ENCODE results near the gene HPSE2. TPM values are rescaled to one million over a fixed set of nuclear protein-coding genes. Genes with fewer than 3 reads are reported as not detected.

Gene HPSE2
- total RNA-seq, 1 donor from 2014 or later = 3.4 TPM

DNA sequence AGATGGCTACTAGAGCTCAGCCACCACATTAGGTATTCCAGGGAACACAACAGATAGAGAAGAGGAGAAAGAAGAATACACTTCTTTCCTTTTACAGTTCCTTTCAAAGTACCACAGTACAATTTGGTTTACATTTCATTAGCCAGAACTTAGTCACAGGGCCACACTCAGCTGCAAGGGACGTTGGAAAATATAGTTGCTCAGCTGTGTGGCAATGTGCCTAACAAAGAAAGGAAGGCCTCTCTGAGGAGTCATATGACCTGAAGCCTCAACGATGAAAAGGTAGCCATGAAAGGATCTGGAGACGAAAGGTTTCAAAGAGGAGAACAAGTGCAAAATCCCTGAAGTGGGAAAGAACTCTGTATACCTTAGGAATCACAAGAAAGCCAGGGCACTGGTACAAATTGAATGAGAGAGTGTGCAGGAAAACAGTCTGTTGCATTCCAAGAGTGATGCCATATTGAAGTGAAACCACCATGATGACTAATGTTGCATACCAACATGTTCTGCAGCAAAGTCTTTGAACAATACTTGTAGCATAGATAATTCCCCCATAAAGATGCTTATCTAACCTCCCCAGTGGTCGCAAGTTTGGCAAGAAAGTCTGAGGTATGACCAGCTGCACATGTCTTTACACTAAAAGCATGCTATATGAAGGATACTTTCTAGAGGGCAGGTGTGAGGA, 278.9 kb downstream of the HPSE2 start:
- Histone ChIP-seq H3K36me3 (no peaks in the 10 kb centered on the region), H3K27ac (no peak overlapping the region), H3K27me3 (no peaks in the 10 kb centered on the region), H3K4me3 (no peak overlapping the region), H3K9me3 (no peaks in the 10 kb centered on the region), H3K4me1 (no peaks in the 10 kb centered on the region)
- intact Hi-C loops (cut with DNase I) = no loop called here
- ATAC-seq (no peak), DNase-seq (no peak)
- TF ChIP-seq, protein P1, sequence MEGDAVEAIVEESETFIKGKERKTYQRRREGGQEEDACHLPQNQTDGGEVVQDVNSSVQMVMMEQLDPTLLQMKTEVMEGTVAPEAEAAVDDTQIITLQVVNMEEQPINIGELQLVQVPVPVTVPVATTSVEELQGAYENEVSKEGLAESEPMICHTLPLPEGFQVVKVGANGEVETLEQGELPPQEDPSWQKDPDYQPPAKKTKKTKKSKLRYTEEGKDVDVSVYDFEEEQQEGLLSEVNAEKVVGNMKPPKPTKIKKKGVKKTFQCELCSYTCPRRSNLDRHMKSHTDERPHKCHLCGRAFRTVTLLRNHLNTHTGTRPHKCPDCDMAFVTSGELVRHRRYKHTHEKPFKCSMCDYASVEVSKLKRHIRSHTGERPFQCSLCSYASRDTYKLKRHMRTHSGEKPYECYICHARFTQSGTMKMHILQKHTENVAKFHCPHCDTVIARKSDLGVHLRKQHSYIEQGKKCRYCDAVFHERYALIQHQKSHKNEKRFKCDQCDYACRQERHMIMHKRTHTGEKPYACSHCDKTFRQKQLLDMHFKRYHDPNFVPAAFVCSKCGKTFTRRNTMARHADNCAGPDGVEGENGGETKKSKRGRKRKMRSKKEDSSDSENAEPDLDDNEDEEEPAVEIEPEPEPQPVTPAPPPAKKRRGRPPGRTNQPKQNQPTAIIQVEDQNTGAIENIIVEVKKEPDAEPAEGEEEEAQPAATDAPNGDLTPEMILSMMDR (IDR thresholded peaks at IDR 0.05) = no peak

- ATAC-seq = no peak
- TF ChIP-seq, protein P1 (IDR thresholded peaks at IDR 0.05) = no peak
- intact Hi-C loops (cut with DNase I) = no loop called here
- DNase-seq = no peak
- Histone ChIP-seq H3K27me3 (no peaks in the 10 kb centered on the region), H3K4me3 (no peak overlapping the region), H3K9me3 (no peaks in the 10 kb centered on the region), H3K4me1 (no peaks in the 10 kb centered on the region), H3K27ac (no peak overlapping the region), H3K36me3 (no peaks in the 10 kb centered on the region)
These were observed 282.4 kb downstream of the HPSE2 start for GRCh38 chr10:98953251-98953650.

GRCh38 chr10:98951269-98952000, 284.2 kb downstream of the HPSE2 start:
- Histone ChIP-seq H3K9me3 (no peaks in the 10 kb centered on the region), H3K27me3 (no peaks in the 10 kb centered on the region), H3K27ac (no peak overlapping the region), H3K4me3 (no peak overlapping the region), H3K4me1 (no peaks in the 10 kb centered on the region), H3K36me3 (no peaks in the 10 kb centered on the region)
- intact Hi-C loops (cut with DNase I) = no loop called here
- no peak for DNase-seq
- TF ChIP-seq, protein P1 (IDR thresholded peaks at IDR 0.05) = no peak
- no peak for ATAC-seq

DNA sequence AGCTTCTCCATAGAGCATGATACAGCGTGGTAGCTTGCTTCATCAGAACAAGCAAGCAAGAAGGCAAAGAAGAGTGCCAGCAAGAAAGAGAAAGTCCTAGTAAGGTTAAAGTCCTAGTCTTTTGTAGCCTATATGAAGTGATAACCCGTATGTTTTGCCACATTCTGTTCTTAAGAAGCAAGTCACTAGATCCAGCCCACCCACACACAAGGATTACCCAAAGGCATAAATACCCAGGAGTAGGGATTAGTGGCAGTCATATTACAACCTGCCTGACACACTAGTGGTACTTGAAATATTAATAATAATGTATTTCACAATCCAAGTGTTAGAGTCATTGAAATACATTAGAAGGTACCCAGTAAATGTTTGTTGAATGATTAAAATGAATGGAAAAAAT, 285.5 kb downstream of the HPSE2 start:
- ATAC-seq (no peak), DNase-seq (no peak)
- TF ChIP-seq, protein P1 (IDR thresholded peaks at IDR 0.05) = no peak
- no peaks in the 10 kb centered on the region for H3K4me1 ChIP-seq
- H3K27ac ChIP-seq = no peak overlapping the region
- no peaks in the 10 kb centered on the region for H3K9me3 ChIP-seq
- intact Hi-C loops (cut with DNase I) = no loop called here
- no peaks in the 10 kb centered on the region for H3K27me3 ChIP-seq
- no peak overlapping the region for H3K4me3 ChIP-seq
- no peaks in the 10 kb centered on the region for H3K36me3 ChIP-seq

- TF ChIP-seq, protein P1 (IDR thresholded peaks at IDR 0.05) = no peak
- H3K4me1 ChIP-seq = no peaks in the 10 kb centered on the region
- no peaks in the 10 kb centered on the region for H3K9me3 ChIP-seq
- no peak overlapping the region for H3K4me3 ChIP-seq
- H3K27ac ChIP-seq = no peak overlapping the region
- ATAC-seq = no peak
- no peaks in the 10 kb centered on the region for H3K27me3 ChIP-seq
- no peak for DNase-seq
- no peaks in the 10 kb centered on the region for H3K36me3 ChIP-seq
- intact Hi-C loops (cut with DNase I) = no loop called here
These were observed 286.3 kb downstream of the HPSE2 start for GRCh38 chr10:98949306-98949705.
